ENCODE data around the gene IL17RA.

Gene IL17RA

GRCh38 chr22:17108256-17109112 lies 23.7 kb downstream of the IL17RA start:
- Histone ChIP-seq H4K20me1 (ENCODE audit: insufficient read depth, low read length, poor library complexity, severe bottlenecking) (no peaks in the 10 kb centered on the region), H3K27me3 (ENCODE audit: insufficient read depth, low read length, poor library complexity, severe bottlenecking) (no peaks in the 10 kb centered on the region), H3K4me2 (ENCODE audit: low read depth, low read length, poor library complexity, severe bottlenecking) (no peak overlapping the region), H3K9ac (ENCODE audit: low read depth, low read length, poor library complexity, severe bottlenecking) (no peak overlapping the region), H3K9me3 (ENCODE audit: insufficient read depth, low read depth, low read length) (no peaks in the 10 kb centered on the region), H3F3A (ENCODE audit: low read depth) (no peaks in the 10 kb centered on the region), H3K36me3 (ENCODE audit: insufficient read depth, low read length) (peaks cover 57% of the 10 kb centered on the region; the same call in 1 of the 2 replicates), H3K9me2 (replicated peaks; ENCODE audit: low read depth, low read length) (no peaks in the 10 kb centered on the region), H2AFZ (ENCODE audit: low read length) (no peak overlapping the region), H3K4me1 (ENCODE audit: insufficient read depth, low read length, poor library complexity, severe bottlenecking) (no peaks in the 10 kb centered on the region), H3K4me3 (ENCODE audit: low read length, poor library complexity, severe bottlenecking) (no peak overlapping the region), H3K79me2 (ENCODE audit: insufficient read depth, low read length) (no peaks in the 10 kb centered on the region)
- TF ChIP-seq CTCF (conservative IDR thresholded peaks at IDR 0.05; ENCODE audit: low read length): no peak
- no peak for TF ChIP-seq EZH2phosphoT487 (IDR thresholded peaks at IDR 0.05; ENCODE audit: borderline replicate concordance)

GRCh38 chr22:17109113-17109865 lies 24.5 kb downstream of the IL17RA start:
- Histone ChIP-seq H3K36me3 (ENCODE audit: insufficient read depth, low read length) (peaks cover 54% of the 10 kb centered on the region; the same call in 1 of the 2 replicates), H4K20me1 (ENCODE audit: insufficient read depth, low read length, poor library complexity, severe bottlenecking) (no peaks in the 10 kb centered on the region), H3K4me1 (ENCODE audit: insufficient read depth, low read length, poor library complexity, severe bottlenecking) (no peaks in the 10 kb centered on the region), H3K9ac (ENCODE audit: low read depth, low read length, poor library complexity, severe bottlenecking) (no peak overlapping the region), H3K4me2 (ENCODE audit: low read depth, low read length, poor library complexity, severe bottlenecking) (no peak overlapping the region), H3K4me3 (ENCODE audit: low read length, poor library complexity, severe bottlenecking) (no peak overlapping the region), H3K9me2 (replicated peaks; ENCODE audit: low read depth, low read length) (no peaks in the 10 kb centered on the region), H3K27me3 (ENCODE audit: insufficient read depth, low read length, poor library complexity, severe bottlenecking) (no peaks in the 10 kb centered on the region), H3F3A (ENCODE audit: low read depth) (no peaks in the 10 kb centered on the region), H3K79me2 (ENCODE audit: insufficient read depth, low read length) (no peaks in the 10 kb centered on the region), H3K9me3 (ENCODE audit: insufficient read depth, low read depth, low read length) (no peaks in the 10 kb centered on the region), H2AFZ (ENCODE audit: low read length) (no peak overlapping the region)
- TF ChIP-seq CTCF (conservative IDR thresholded peaks at IDR 0.05; ENCODE audit: low read length) (no peak), EZH2phosphoT487 (IDR thresholded peaks at IDR 0.05; ENCODE audit: borderline replicate concordance) (no peak)

GRCh38 chr22:17109976-17110375 lies 25.2 kb downstream of the IL17RA start:
- no peaks in the 10 kb centered on the region for H3K9me2 ChIP-seq (replicated peaks; ENCODE audit: low read depth, low read length)
- H3K79me2 ChIP-seq (ENCODE audit: insufficient read depth, low read length): no peaks in the 10 kb centered on the region
- H2AFZ ChIP-seq (ENCODE audit: low read length): no peak overlapping the region
- H3K9ac ChIP-seq (ENCODE audit: low read depth, low read length, poor library complexity, severe bottlenecking): no peak overlapping the region
- peaks cover 5% of the 10 kb centered on the region for H3K4me1 ChIP-seq (ENCODE audit: insufficient read depth, low read length, poor library complexity, severe bottlenecking)
- TF ChIP-seq CTCF (conservative IDR thresholded peaks at IDR 0.05; ENCODE audit: low read length) (no peak), EZH2phosphoT487 (IDR thresholded peaks at IDR 0.05; ENCODE audit: borderline replicate concordance) (no peak)
- no peak overlapping the region for H3K4me2 ChIP-seq (ENCODE audit: low read depth, low read length, poor library complexity, severe bottlenecking)
- peaks cover 47% of the 10 kb centered on the region; the same call in 1 of the 2 replicates for H3K36me3 ChIP-seq (ENCODE audit: insufficient read depth, low read length)
- no peaks in the 10 kb centered on the region for H3F3A ChIP-seq (ENCODE audit: low read depth)
- no peaks in the 10 kb centered on the region for H3K9me3 ChIP-seq (ENCODE audit: insufficient read depth, low read depth, low read length)
- H4K20me1 ChIP-seq (ENCODE audit: insufficient read depth, low read length, poor library complexity, severe bottlenecking): no peaks in the 10 kb centered on the region
- no peak overlapping the region for H3K4me3 ChIP-seq (ENCODE audit: low read length, poor library complexity, severe bottlenecking)
- no peaks in the 10 kb centered on the region for H3K27me3 ChIP-seq (ENCODE audit: insufficient read depth, low read length, poor library complexity, severe bottlenecking)
